Measurements from ENCODE around the gene TARS1. TPM values are rescaled to one million over a fixed set of nuclear protein-coding genes. Genes with fewer than 3 reads are reported as not detected.
"Not testable (repeated sequence)": the region's sequence is repeated elsewhere in the genome, so short reads cannot be mapped to it uniquely, and the experiment has no call there.

The TARS1 gene
- total RNA-seq, 1 donor from 2014 or later: 83.3 TPM

DNA sequence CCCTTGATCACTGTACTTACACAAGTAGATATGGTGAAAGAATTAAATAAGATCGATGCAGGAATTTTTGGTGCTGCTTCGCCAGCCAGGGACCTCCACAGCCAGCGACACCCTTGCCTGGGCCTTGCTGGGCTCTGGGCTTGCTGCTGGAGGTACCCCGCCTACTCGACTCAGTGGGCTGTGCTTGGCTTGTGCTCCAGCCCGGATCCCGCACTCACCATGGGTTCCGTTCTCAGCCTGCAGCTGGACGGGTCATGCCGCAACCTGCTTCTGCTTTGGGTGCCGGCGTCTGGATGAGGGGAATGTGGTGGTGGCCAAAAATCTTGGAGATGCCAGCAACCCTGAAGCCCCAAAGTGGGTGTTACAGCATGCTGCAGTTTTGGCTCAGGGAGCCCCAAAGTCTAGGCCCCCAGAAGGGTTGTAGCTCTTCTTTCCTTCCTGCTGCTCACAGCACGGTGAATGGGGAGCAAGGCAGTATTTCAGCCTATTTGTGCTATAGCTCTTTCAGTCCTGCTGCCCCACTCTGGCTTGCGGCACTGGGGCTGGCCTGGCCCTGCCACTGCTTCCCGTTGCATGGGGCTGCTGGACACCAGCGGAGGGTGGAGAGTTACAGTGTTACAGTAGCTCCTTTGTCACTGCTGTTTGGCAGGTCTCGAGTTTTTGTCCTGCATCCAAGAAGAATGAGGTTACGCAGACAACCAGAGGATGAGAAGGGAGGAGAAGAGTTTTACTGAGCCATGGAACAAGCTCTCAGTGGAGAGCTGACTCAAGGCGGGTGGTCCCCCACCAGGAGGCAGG lies 48.0 kb downstream of the TARS1 start:
- no peak for DNase-seq

- no peak for DNase-seq
These were observed 48.8 kb downstream of the TARS1 start for GRCh38 chr5:33489481-33490067.

DNA sequence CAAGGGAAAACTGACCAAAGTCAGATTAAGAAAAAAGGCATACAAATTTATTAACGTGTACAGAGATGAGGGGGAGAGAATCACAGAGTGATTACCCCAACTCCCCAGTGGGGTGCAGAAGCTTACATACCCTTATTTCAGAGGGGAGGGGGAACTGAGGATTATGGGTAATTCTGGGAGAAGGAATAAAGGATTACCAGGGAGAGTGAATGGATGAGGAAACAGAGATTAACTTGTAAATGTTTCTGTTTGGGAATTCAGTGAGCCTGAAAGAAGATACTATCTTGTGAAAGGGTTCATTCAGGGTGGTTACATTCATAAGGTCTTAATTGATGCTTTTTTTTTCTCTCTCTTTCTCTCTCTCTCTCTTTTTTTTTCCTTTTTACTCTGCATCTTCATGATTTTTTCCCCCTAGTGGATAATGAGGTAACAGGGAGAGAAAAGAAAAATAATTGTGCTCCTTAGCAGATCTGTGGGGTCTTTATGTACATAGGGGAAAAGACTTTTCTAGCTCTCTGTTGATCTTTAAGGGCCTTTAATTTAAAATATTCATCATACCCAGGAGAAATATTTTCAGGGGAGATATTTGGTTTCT lies 49.4 kb downstream of the TARS1 start:
- DNase-seq: no peak

GRCh38 chr5:33491941-33492340 lies 51.2 kb downstream of the TARS1 start:
- DNase-seq: no peak

- no peak for DNase-seq
These were observed 53.7 kb downstream of the TARS1 start for GRCh38 chr5:33494466-33494865.

- no peak for DNase-seq
These were observed 60.5 kb downstream of the TARS1 start for GRCh38 chr5:33501260-33501659.

DNA sequence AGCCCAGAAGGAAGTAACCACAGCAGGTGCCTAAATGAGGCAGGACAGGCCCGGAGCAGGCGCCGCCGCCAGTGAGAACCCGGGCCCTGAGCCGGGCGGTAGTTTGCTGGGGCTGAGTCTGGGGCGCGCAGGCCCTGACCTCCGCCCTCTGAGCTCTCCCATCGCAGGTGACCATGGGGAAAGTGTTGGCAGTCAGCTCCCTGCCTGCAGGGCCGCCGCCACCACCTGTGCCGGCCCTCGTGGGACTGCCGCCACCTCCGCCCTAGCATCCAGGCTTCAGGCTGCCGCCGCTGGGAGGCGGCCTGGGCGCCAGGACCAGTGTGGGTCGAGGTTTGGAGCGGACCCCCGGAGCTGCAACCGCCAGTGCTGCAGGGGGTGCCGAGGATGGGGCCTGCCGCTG lies 61.1 kb downstream of the TARS1 start:
- no peak for DNase-seq

GRCh38 chr5:33504570-33504969 lies 63.8 kb downstream of the TARS1 start:
- no peak for DNase-seq

GRCh38 chr5:33507426-33507825 lies 66.7 kb downstream of the TARS1 start:
- DNase-seq: no peak

- DNase-seq: no peak
These were observed 68.3 kb downstream of the TARS1 start for GRCh38 chr5:33509036-33509435.

DNA sequence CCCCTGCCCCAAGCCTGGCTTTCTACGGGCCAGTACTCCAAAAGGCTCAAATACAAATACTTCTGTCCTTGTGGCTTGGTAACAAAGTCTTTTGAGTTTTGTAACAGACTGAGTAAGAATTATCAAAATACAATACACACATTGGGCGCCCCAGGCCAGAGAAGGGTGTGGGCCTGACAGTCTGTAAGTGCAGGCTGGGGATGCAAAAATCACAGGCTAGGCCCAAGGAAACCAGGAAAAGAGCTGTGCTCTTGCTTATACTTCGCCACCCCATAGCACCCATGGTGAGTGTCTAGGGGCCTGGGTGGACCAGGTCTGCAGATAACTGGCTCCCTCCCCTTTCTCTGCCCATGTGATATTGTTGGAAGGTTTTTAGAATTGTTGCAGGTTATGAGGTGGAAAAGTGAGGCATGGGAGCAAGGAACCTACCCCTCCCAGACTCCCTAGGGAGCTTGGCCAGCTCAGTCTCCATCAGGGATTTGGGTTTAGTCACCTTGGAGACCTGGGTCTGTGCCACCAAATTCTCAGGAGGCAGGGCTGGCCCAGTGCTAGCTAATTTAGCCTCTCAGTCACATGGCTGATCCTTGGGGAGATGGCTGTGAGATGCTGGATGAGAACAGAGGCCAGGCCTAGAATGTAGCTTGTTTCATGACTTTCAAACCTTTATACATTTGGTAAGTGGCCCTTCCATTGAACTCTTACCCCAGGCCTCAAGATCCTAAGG lies 72.9 kb downstream of the TARS1 start:
- no peak for DNase-seq

DNA sequence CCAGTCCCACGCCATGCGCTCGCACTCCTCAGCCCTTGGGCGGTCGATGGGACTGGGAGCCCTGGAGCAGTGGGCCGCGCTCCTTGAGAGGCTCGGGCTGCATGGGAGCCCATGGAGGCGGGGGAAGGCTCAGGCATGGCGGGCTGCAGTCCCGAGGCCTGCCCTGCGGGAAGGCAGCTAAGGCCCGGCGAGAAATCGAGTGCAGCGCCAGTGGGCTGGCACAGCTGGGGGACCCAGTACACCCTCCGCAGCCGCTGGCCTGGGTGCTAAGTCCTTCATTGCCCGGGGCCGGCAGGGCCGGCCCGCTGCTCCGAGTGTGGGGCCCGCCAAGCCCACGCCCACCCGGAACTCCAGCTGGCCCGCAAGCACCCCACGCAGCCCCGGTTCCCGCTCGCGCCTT lies 74.6 kb downstream of the TARS1 start:
- DNase-seq: not testable (repeated sequence)

DNA sequence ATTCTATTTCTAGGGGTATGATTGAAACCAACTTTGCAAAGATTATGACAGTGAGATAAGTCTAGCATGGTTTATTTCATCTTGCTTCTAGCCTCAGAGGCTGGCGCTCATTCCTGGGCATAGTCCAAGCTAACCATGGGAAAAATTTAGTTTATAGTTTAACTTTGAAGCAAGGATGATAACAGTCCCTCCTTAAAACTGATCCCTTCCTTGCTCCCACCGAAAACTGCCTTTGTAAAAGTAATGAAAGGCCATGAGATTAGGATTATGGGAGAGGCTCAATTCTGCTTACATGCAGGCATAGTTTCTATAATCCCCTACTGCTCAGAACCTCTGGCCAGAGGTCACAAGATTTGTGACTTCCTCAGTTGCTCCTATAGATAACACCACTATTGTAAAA lies 75.7 kb downstream of the TARS1 start:
- no peak for DNase-seq

Data from occipital lobe (tissue), 2 donors.